Body of pancreas (tissue), 4 donors: ENCODE results near the gene IQCN. TPM values are rescaled to one million over a fixed set of nuclear protein-coding genes. Genes with fewer than 3 reads are reported as not detected.
A peak's percentile ranks its signal among the peaks of the same experiment; 100 is the strongest.

Source experiments
- ATAC-seq: fragments of 150-250 bp; one replicate; pipeline ENCODE4 v1.9.1; 2016
- DNase-seq, 4 donors: peaks; one replicate each; pipeline ENCODE4 v3.0.0-alpha.2; 2019
- H3K27ac ChIP-seq, 4 donors: fragments of 200-600 bp; sonication (generic); 1 replicate in 3 of 4; 2 replicates in 1 of 4; pipeline versions ENCODE4 v1.5.1 to v1.6.1; 2016 to 2019; ENCODE audit warnings: mild to moderate bottlenecking in 1 of 4, mixed read lengths in 1 of 4, moderate library complexity in 1 of 4
- H3K27me3 ChIP-seq, 2 donors: fragments of 200-600 bp; sonication (generic); one replicate each; pipeline ENCODE4 v1.6.0; 2016; ENCODE audit warnings: mild to moderate bottlenecking in 1 of 2
- H3K36me3 ChIP-seq, 2 donors: fragments of 200-600 bp; sonication (generic); replicated peaks in 1 of 2; 2 replicates each; pipeline ENCODE4 v1.5.1; 2016; ENCODE audit warnings: low read depth in 2 of 2; ENCODE audit not compliant: insufficient read depth in 1 of 2
- H3K4me1 ChIP-seq: fragments of 200-600 bp; sonication (generic); one replicate; pipeline ENCODE4 v1.6.0; 2016
- H3K4me3 ChIP-seq, 2 donors: fragments of 200-600 bp; sonication (generic); 1 replicate in 1 of 2; 2 replicates in 1 of 2; pipeline ENCODE4 v1.5.1; 2016 to 2019
- H3K9me3 ChIP-seq, 3 donors: fragments of 200-600 bp; sonication (generic); 1 replicate in 2 of 3; 2 replicates in 1 of 3; pipeline ENCODE4 v1.5.1; 2016
- POLR2A ChIP-seq, 3 donors: fragments of 450-650 bp; IDR thresholded peaks; one replicate each; pipeline ENCODE4 v1.6.1; 2016; ENCODE audit warnings: antibody characterized with exemption in 3 of 3, mild to moderate bottlenecking in 2 of 3
- WGBS, 2 donors: methylation state at CpG; one replicate each; pipeline ENCODE4 v1.1.5; 2017; 5-methylcytosine and 5-hydroxymethylcytosine counted together
- intact Hi-C: fragments of 100-400 bp; cut with DNase I; formaldehyde crosslinking; loops from one replicate; pipeline ENCODE4 v1.15.1; 2023
- total RNA-seq, 2 donors: library from RNA; depleted of rRNA; stranded (reverse); fragments of >200 nt; gene quantifications; one replicate each; pipeline ENCODE4 v1.1.0, GENCODE V29; 2016
- TF ChIP-seq, protein P1 (sequence below), 7 experiments: fragments of 450-650 bp in 4 of 7; fragments of 200-600 bp in 3 of 7; sonication (generic) in 3 of 7; IDR thresholded peaks; one replicate each; pipeline ENCODE4 v1.5.1; 2016 to 2019; ENCODE audit warnings: antibody characterized with exemption in 7 of 7

IQCN gene
- total RNA-seq, 2 donors from 2014 or later = 5.6 to 7.0 TPM

- no peak for TF ChIP-seq POLR2A (IDR thresholded peaks at IDR 0.05)
- TF ChIP-seq, protein P1, sequence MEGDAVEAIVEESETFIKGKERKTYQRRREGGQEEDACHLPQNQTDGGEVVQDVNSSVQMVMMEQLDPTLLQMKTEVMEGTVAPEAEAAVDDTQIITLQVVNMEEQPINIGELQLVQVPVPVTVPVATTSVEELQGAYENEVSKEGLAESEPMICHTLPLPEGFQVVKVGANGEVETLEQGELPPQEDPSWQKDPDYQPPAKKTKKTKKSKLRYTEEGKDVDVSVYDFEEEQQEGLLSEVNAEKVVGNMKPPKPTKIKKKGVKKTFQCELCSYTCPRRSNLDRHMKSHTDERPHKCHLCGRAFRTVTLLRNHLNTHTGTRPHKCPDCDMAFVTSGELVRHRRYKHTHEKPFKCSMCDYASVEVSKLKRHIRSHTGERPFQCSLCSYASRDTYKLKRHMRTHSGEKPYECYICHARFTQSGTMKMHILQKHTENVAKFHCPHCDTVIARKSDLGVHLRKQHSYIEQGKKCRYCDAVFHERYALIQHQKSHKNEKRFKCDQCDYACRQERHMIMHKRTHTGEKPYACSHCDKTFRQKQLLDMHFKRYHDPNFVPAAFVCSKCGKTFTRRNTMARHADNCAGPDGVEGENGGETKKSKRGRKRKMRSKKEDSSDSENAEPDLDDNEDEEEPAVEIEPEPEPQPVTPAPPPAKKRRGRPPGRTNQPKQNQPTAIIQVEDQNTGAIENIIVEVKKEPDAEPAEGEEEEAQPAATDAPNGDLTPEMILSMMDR (IDR thresholded peaks at IDR 0.05) = no peak
- Histone ChIP-seq H3K27ac (no peak overlapping the region), H3K36me3 (no peaks in the 10 kb centered on the region), H3K4me1 (peaks cover 1% of the 10 kb centered on the region), H3K27me3 (no peaks in the 10 kb centered on the region), H3K9me3 (no peaks in the 10 kb centered on the region), H3K4me3 (no peak overlapping the region)
- 82 to 94% methylated on average over 5 of the region's 5 CpGs for WGBS, 2 donors
- ATAC-seq = no peak
- DNase-seq = no peak
- intact Hi-C loops = loop anchor here (5.0 kb wide), 1 partner anchor 38 kb away; no protein-coding TSS in a partner anchor
These were observed 24.4 kb downstream of the IQCN start for GRCh38 chr19:18249834-18250233.

GRCh38 chr19:18245297-18245696 lies 29.0 kb downstream of the IQCN start:
- intact Hi-C loops = no loop called here
- no peaks in the 10 kb centered on the region for H3K36me3 ChIP-seq
- ATAC-seq (no peak), DNase-seq (no peak)
- no peaks in the 10 kb centered on the region for H3K27me3 ChIP-seq
- no peaks in the 10 kb centered on the region for H3K9me3 ChIP-seq
- no peak for TF ChIP-seq POLR2A (IDR thresholded peaks at IDR 0.05)
- TF ChIP-seq, protein P1 (IDR thresholded peaks at IDR 0.05) = no peak
- WGBS, 2 donors = 69 to 74% methylated on average over 6 to 7 of the region's 7 CpGs
- no peak overlapping the region for H3K4me3 ChIP-seq
- no peaks in the 10 kb centered on the region for H3K4me1 ChIP-seq
- no peak overlapping the region for H3K27ac ChIP-seq

DNA sequence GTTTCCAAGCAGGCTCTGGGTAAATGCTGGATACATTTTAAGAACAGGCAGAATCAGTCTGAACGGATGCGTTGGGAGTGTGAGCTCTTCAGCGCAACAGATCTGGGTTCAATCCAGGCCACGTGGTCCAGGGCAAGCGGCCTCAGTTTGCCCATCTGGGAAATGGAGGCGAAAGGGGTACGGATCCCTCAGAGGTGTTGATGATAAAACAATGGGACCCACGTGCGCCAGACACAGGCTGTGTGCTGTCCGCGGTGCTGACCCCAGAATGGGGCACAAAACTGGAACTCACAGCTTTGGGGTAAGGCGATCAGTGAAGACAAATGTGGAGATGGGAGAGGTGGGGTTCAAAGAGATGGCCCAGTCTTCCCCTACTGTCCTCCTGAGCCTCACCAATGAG lies 34.9 kb downstream of the IQCN start:
- 30 to 34% methylated on average over 11 to 12 of the region's 12 CpGs for WGBS, 2 donors
- H3K4me1 ChIP-seq = no peaks in the 10 kb centered on the region
- H3K36me3 ChIP-seq = no peaks in the 10 kb centered on the region
- ATAC-seq = no peak
- intact Hi-C loops = no loop called here
- no peak for DNase-seq
- no peak overlapping the region for H3K4me3 ChIP-seq
- H3K27ac ChIP-seq = no peak overlapping the region
- H3K9me3 ChIP-seq = no peaks in the 10 kb centered on the region
- TF ChIP-seq, protein P1 (IDR thresholded peaks at IDR 0.05) = no peak
- TF ChIP-seq POLR2A (IDR thresholded peaks at IDR 0.05) = no peak
- no peaks in the 10 kb centered on the region for H3K27me3 ChIP-seq

- ATAC-seq (no peak), DNase-seq (no peak)
- intact Hi-C loops = no loop called here
- no peaks in the 10 kb centered on the region for H3K36me3 ChIP-seq
- no peak for TF ChIP-seq POLR2A (IDR thresholded peaks at IDR 0.05)
- TF ChIP-seq, protein P1 (IDR thresholded peaks at IDR 0.05) = no peak
- 26 to 35% methylated on average over 4 to 6 of the region's 6 CpGs for WGBS, 2 donors
- H3K4me3 ChIP-seq = no peak overlapping the region
- H3K27me3 ChIP-seq = peaks cover 0 to 9% of the 10 kb centered on the region in 2 donors
- H3K9me3 ChIP-seq = peaks cover 0 to 9% (median 0%) of the 10 kb centered on the region in 3 donors
- H3K27ac ChIP-seq = no peak overlapping the region
- no peaks in the 10 kb centered on the region for H3K4me1 ChIP-seq
These were observed 40.1 kb downstream of the IQCN start for GRCh38 chr19:18234194-18234593.

GRCh38 chr19:18233224-18233825 lies 40.9 kb downstream of the IQCN start:
- ATAC-seq = peak; percentile 61
- intact Hi-C loops = no loop called here
- H3K9me3 ChIP-seq = peaks cover 0 to 9% (median 0%) of the 10 kb centered on the region in 3 donors
- no peaks in the 10 kb centered on the region for H3K36me3 ChIP-seq
- H3K27me3 ChIP-seq = peaks cover 0 to 9% of the 10 kb centered on the region in 2 donors
- WGBS, 2 donors = 22 to 29% methylated on average over 15 to 37 of the region's 37 CpGs
- peak; percentile 35 to 63 (median 52) for DNase-seq
- H3K4me1 ChIP-seq = no peaks in the 10 kb centered on the region
- no peak overlapping the region for H3K4me3 ChIP-seq
- no peak overlapping the region for H3K27ac ChIP-seq
- no peak for TF ChIP-seq POLR2A (IDR thresholded peaks at IDR 0.05)
- TF ChIP-seq, protein P1 (IDR thresholded peaks at IDR 0.05) = no peak
